LNCaP clone FGC (cell line): ENCODE measurements around the gene DOCK2.

ENCODE experiments used
- DNase-seq: peaks from one replicate; pipeline ENCODE4 v3.0.0-alpha.2; 2011; ENCODE audit warnings: low read depth
- H3K4me3 ChIP-seq: 2 replicates; pipeline ENCODE4 v1.5.1; 2011; ENCODE audit warnings: mild to moderate bottlenecking, low read depth, low read length, control low read depth
- TF ChIP-seq, protein P1 (sequence below): IDR thresholded peaks from 2 replicates; pipeline ENCODE4 v1.5.1; 2012; ENCODE audit warnings: mild to moderate bottlenecking; ENCODE audit not compliant: control insufficient read depth, insufficient read depth; ENCODE audit errors: extremely low read depth

DOCK2 gene

DNA sequence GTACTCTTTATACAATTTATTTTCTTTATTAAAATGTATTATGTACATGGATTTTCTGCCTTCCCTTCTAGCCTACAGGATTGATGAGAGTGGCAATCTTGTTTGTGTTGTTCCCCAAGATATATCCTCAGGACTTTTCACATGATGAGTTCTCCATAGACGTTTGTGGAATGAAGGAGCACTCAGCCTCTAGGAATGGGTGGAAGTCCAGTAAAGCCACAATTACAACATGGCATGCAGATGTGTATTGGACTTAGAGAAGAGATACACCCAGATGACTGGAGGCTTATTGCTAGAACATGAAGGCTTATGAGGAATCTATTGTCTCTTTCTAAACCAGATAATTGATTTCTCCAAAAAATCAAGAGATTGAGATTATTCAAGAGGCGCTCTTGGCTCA is 8.2 kb upstream of the DOCK2 start:
- TF ChIP-seq, protein P1, sequence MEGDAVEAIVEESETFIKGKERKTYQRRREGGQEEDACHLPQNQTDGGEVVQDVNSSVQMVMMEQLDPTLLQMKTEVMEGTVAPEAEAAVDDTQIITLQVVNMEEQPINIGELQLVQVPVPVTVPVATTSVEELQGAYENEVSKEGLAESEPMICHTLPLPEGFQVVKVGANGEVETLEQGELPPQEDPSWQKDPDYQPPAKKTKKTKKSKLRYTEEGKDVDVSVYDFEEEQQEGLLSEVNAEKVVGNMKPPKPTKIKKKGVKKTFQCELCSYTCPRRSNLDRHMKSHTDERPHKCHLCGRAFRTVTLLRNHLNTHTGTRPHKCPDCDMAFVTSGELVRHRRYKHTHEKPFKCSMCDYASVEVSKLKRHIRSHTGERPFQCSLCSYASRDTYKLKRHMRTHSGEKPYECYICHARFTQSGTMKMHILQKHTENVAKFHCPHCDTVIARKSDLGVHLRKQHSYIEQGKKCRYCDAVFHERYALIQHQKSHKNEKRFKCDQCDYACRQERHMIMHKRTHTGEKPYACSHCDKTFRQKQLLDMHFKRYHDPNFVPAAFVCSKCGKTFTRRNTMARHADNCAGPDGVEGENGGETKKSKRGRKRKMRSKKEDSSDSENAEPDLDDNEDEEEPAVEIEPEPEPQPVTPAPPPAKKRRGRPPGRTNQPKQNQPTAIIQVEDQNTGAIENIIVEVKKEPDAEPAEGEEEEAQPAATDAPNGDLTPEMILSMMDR, result no peak
- H3K4me3 ChIP-seq, result no peak overlapping the region
- no peak for DNase-seq

DNA sequence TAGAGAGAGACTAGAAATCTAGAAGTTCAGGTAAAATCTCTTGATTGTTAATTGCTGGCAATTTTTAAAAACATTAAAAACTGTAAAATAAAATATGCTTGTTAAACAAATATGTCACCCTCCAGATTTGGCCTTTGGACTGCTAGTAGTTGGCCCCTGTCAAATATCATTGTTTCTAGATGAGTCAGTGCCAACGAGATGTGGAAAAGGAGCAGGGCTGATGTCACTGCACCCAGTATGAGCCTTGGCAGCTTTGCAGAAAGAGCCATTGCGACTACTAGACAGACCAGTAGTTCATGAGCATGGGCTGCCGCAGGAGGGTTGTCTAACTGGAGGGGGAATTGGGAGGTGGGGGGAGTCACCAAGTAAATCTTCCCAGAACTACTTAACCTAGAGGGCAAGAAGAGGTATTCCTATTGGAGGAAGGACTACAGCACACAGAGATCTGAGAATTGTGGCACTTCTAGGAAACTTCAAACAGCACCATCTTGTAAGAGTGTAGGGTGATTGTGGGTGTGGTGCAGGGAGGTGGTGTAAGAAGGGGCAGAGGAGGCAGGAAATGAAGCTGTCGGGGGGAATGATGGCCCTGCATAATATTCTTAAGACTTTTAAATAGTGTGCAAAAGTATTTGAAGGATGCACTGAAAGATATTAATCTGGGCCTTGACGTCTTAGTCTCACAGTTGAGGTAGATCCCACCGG is 7.1 kb upstream of the DOCK2 start:
- H3K4me3 ChIP-seq, result no peak overlapping the region
- TF ChIP-seq, protein P1, result no peak
- no peak for DNase-seq

DNA sequence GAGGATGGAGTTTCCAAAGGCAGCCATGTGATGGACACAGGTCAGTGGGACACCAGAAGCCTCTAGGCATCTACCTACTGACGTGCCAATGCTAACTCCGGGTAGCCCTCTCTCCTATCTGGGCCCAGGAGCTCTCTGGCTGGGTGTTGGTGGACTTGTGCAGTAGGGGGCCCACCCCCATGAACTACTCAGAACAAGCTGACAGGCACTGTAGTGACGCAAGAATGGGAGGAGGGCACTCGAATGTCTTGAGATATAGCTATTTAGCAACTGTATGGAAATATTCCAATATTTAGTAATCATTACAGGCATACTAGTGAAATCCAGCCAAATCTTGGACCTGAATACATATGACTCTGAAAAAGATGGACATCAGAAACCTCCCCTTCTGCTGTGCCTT is 5.7 kb upstream of the DOCK2 start:
- H3K4me3 ChIP-seq, result no peak overlapping the region
- no peak for DNase-seq
- TF ChIP-seq, protein P1, result no peak

DNA sequence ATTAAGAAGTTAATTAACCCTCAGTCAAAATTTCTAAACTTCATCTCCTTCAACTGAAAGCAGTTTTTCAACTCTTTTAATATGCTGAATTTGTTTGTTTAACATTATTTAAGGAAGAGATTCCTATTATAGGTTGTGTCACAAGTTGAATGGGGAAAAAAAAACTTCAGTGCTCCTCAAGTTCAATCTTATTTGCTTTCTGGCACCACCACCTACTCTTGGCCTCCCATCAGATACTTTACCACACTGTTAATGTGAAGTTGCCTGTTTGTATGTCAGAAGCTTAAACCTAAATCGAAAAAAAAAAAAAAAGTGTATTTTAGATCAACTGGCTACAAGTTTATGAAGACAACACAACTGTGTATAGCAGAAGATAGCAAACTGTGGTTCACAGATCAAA is 4.1 kb upstream of the DOCK2 start:
- H3K4me3 ChIP-seq, result no peak overlapping the region
- DNase-seq, result peak; percentile 78
- TF ChIP-seq, protein P1, result no peak

DNA sequence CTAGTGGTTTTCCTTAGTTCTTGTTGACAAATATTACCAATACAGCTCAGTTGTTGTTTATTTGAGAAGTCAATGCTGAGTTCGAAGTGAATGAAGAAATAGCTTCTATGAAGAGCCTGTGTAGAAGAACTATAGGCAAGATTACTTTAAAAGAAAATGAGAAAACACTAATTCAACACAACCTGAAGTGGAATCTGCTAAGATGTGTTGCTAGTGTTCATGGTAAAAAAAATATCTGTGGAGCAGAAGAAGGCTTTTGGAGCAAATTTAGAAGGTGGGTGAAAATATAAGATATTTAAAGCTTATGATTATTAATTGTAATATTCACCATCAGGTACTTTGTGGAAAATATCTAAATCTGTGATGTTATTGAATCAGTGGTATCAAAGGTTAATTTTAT is 2.5 kb upstream of the DOCK2 start:
- TF ChIP-seq, protein P1, result no peak
- no peak overlapping the region for H3K4me3 ChIP-seq
- DNase-seq, result no peak

DNA sequence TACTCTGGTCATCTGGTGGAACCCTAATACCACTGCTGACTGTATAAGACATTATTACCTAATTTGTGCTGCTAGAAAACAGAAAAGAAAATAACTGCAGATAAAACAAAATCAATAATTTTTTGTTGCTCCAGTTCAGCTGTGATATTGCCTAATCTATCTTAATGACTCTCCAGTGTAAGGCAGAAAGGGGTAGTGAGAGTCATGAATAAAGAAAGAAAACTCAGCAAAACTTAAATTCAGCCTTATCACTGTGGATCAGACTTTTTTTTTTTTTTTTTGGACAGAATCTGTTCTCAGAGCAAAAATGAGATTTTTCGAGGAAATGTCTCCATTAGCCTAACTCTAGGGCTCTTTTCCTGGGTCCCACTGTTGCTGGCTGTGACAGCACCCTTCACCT is 1.1 kb upstream of the DOCK2 start:
- no peak overlapping the region for H3K4me3 ChIP-seq
- DNase-seq, result no peak

More for the DNA sequence above, 1.1 kb upstream of the DOCK2 start:
- TF ChIP-seq, protein P1, result no peak
